ENCODE data around the gene YIPF2. TPM values are rescaled to one million over a fixed set of nuclear protein-coding genes. Genes with fewer than 3 reads are reported as not detected.

Gene YIPF2
- total RNA-seq, 6 experiments from 2014 or later: 23.5 to 46.1 (median 31.4) TPM

- no peak overlapping the region for H3K4me3 ChIP-seq
- 78% methylated on average over 6 of the region's 6 CpGs for WGBS (ENCODE audit: insufficient coverage, low coverage, low lambda C conversion rate, missing lambda C conversion rate)
- ATAC-seq: no peak
- no peaks in the 10 kb centered on the region for H3K27me3 ChIP-seq
- no peak overlapping the region for H3K27ac ChIP-seq
- peaks cover 0 to 9% (median 0%) of the 10 kb centered on the region in 4 donors for H3K4me1 ChIP-seq
- no peak for DNase-seq
- H3K9me3 ChIP-seq: no peaks in the 10 kb centered on the region
- TF ChIP-seq CTCF (IDR thresholded peaks at IDR 0.05) (no peak), POLR2A (IDR thresholded peaks at IDR 0.05) (no peak)
- H3K36me3 ChIP-seq: no peaks in the 10 kb centered on the region
- intact Hi-C loops (cut with DNase I): no loop called here
These were observed 37.0 kb upstream of the YIPF2 start for GRCh38 chr19:10965398-10965797.

- DNase-seq (no peak), ATAC-seq (no peak)
- Histone ChIP-seq H3K36me3 (no peaks in the 10 kb centered on the region), H3K4me1 (peaks cover 0 to 9% (median 1%) of the 10 kb centered on the region in 4 donors), H3K4me3 (no peak overlapping the region), H3K9me3 (no peaks in the 10 kb centered on the region), H3K27ac (no peak overlapping the region), H3K27me3 (no peaks in the 10 kb centered on the region)
- TF ChIP-seq CTCF (IDR thresholded peaks at IDR 0.05) (no peak), POLR2A (IDR thresholded peaks at IDR 0.05) (no peak)
- WGBS (ENCODE audit: insufficient coverage, low coverage, low lambda C conversion rate, missing lambda C conversion rate): 96% methylated on average over 4 of the region's 4 CpGs
- intact Hi-C loops (cut with DNase I): no loop called here
These were observed 36.5 kb upstream of the YIPF2 start for GRCh38 chr19:10964903-10965302.

GRCh38 chr19:10963865-10964264 lies 35.4 kb upstream of the YIPF2 start:
- no peak for DNase-seq
- H3K36me3 ChIP-seq: no peaks in the 10 kb centered on the region
- ATAC-seq: no peak
- TF ChIP-seq CTCF (IDR thresholded peaks at IDR 0.05): no peak
- TF ChIP-seq POLR2A (IDR thresholded peaks at IDR 0.05): no peak
- H3K27ac ChIP-seq: no peak overlapping the region
- H3K4me3 ChIP-seq: no peak overlapping the region
- no peaks in the 10 kb centered on the region for H3K27me3 ChIP-seq
- intact Hi-C loops (cut with DNase I): no loop called here
- WGBS (ENCODE audit: insufficient coverage, low coverage, low lambda C conversion rate, missing lambda C conversion rate): 71% methylated on average over 2 of the region's 4 CpGs
- peaks cover 0 to 13% (median 4%) of the 10 kb centered on the region in 4 donors for H3K4me1 ChIP-seq
- no peaks in the 10 kb centered on the region for H3K9me3 ChIP-seq

GRCh38 chr19:10962863-10963262 lies 34.4 kb upstream of the YIPF2 start:
- TF ChIP-seq CTCF (IDR thresholded peaks at IDR 0.05) (no peak), POLR2A (IDR thresholded peaks at IDR 0.05) (no peak)
- Histone ChIP-seq H3K27me3 (no peaks in the 10 kb centered on the region), H3K36me3 (no peaks in the 10 kb centered on the region), H3K4me1 (peaks cover 0 to 13% (median 4%) of the 10 kb centered on the region in 4 donors), H3K27ac (no peak overlapping the region), H3K4me3 (no peak overlapping the region), H3K9me3 (no peaks in the 10 kb centered on the region)
- WGBS (ENCODE audit: insufficient coverage, low coverage, low lambda C conversion rate, missing lambda C conversion rate): 89% methylated on average over 9 of the region's 10 CpGs
- no peak for ATAC-seq
- DNase-seq: no peak
- intact Hi-C loops (cut with DNase I): no loop called here

Data from right lobe of liver (tissue), 6 donors.